Kidney epithelial cell (primary cell): Measurements from ENCODE around the gene REN. TPM values are rescaled to one million over a fixed set of nuclear protein-coding genes. Genes with fewer than 3 reads are reported as not detected.

Source experiments
- DNase-seq: peaks from one replicate; pipeline ENCODE4 v3.0.0-alpha.2; 2010; ENCODE audit warnings: low read depth
- H3K27me3 ChIP-seq: 2 replicates; pipeline ENCODE4 v1.6.0; 2011; ENCODE audit warnings: low read length; ENCODE audit not compliant: control insufficient read depth, insufficient read depth
- H3K36me3 ChIP-seq: 2 replicates; pipeline ENCODE4 v1.5.1; 2011; ENCODE audit warnings: low read length; ENCODE audit not compliant: control insufficient read depth, insufficient read depth
- H3K4me3 ChIP-seq: 2 replicates; pipeline ENCODE4 v1.5.1; 2011; ENCODE audit warnings: low read depth, mild to moderate bottlenecking, control low read depth, low read length
- CTCF ChIP-seq: IDR thresholded peaks from 2 replicates; pipeline ENCODE4 v1.5.1; 2011; ENCODE audit warnings: mild to moderate bottlenecking, moderate library complexity, low read length, control low read depth, inconsistent platforms; ENCODE audit not compliant: insufficient read depth, poor library complexity, severe bottlenecking
- total RNA-seq: library from RNA; depleted of rRNA; stranded (reverse); fragments of >200 nt; gene quantifications from 2 replicates; pipeline ENCODE4 v1.2.3, GENCODE V29; 2015

REN gene
- total RNA-seq, 1 donor from 2014 or later: 5.2 TPM

DNA sequence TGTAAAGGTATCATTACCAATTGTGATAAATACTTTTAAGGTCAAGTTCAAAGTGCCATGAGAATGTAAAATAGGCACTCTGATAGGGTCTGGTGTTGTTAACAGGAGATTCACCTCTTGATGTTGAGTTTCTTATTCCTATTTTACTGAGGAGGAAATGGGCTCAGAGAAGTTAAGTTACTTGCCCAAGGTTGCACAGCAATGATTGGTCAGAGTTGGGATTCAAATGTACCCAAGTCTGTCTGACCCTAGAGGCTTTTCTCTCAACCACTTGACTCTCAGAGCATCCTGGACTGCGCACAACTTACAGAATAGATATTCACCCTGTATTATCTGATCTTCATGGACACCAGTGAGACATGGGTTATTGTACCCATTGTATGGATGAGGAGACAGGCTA, 59.3 kb downstream of the REN start:
- Histone ChIP-seq H3K27me3 (no peaks in the 10 kb centered on the region), H3K36me3 (no peaks in the 10 kb centered on the region), H3K4me3 (no peak overlapping the region)
- TF ChIP-seq CTCF: no peak
- no peak for DNase-seq

- no peak for TF ChIP-seq CTCF
- no peak for DNase-seq
- Histone ChIP-seq H3K36me3 (no peaks in the 10 kb centered on the region), H3K4me3 (no peak overlapping the region), H3K27me3 (no peaks in the 10 kb centered on the region)
These were observed 61.0 kb downstream of the REN start for GRCh38 chr1:204105131-204105515.

Other genes starting within 250 kb of the REN start
- 8.2 and 9.8 TPM in 2 replicates for gene SOX13, start 93.2 kb downstream of the REN start, total RNA-seq
- gene ETNK2, start 14.3 kb downstream of the REN start, total RNA-seq: 19.0 and 29.5 TPM in 2 replicates
- 3.9 and 8.8 TPM in 2 replicates for gene KISS1, start 30.2 kb upstream of the REN start, total RNA-seq
- gene GOLT1A, start 47.7 kb upstream of the REN start, total RNA-seq: 5.0 and 9.2 TPM in 2 replicates
- 15.4 and 48.9 TPM in 2 replicates for gene PLEKHA6, start 193.6 kb upstream of the REN start, total RNA-seq
- gene PPP1R15B, start 245.5 kb upstream of the REN start, total RNA-seq: 42.1 and 43.8 TPM in 2 replicates